ENCODE results near the gene PFN3.

Gene PFN3

DNA sequence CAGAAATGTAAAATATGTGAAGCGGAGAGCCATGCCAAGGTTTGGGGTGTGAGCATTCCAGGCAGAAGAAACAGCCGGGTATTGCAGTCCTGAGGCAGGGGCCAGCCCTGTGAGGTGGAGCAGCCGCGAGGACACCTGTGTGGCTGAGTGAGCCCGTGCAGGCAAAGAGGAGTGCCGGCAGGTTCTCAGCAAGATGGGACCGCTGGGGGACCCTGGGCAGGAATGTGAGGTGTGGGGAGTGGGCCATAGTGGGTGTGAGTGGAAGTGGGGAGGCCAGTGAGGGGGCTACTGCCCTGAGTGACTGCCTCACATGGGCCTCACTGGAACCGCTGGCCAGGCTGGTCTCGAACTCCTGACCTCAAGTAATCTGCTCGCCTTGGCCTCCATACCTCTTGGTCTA is 38.0 kb upstream of the PFN3 start:
- no peak for DNase-seq (ENCODE audit: low spot score)

DNA sequence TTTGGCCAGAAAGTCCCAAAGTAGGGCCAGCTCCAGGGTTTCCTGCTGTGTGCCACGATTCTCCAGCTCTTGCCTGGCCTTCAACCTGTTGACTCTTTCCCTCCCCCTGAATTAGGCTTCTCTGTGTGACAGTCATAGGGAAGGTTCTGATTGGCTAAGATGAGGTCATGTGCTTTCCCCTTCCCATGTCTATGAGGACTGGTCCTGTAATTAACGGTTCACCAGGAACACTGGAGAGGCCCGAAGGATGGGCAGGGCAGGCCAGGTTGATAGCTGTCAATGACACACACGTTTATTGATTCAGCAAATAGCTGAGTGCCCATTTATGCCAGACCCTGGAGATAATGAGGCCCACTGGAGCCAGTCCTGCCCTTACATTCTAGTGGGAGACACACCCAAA is 37.2 kb upstream of the PFN3 start:
- no peak for DNase-seq (ENCODE audit: low spot score)

DNA sequence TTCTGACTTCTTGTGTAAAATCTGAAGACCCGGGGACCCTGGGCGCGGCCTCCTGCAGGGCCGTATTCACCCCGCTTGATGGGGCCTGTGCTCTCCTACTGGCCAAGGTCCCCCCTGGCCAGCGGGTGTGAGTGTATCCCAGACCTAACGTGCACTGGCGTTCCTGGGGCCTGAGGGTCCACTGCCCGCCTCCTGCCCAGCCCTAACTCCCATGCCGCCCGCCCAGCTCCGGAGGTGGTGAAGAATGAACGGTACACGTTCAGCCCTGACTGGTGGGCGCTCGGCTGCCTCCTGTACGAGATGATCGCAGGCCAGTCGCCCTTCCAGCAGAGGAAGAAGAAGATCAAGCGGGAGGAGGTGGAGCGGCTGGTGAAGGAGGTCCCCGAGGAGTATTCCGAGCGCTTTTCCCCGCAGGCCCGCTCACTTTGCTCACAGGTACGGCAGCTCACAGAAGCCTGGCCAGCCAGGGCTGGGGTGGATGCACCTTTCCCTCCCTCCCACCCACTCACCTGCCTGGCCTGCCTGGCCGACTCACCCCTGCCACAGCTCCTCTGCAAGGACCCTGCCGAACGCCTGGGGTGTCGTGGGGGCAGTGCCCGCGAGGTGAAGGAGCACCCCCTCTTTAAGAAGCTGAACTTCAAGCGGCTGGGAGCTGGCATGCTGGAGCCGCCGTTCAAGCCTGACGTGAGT is 35.5 kb upstream of the PFN3 start:
- no peak for DNase-seq (ENCODE audit: low spot score)

DNA sequence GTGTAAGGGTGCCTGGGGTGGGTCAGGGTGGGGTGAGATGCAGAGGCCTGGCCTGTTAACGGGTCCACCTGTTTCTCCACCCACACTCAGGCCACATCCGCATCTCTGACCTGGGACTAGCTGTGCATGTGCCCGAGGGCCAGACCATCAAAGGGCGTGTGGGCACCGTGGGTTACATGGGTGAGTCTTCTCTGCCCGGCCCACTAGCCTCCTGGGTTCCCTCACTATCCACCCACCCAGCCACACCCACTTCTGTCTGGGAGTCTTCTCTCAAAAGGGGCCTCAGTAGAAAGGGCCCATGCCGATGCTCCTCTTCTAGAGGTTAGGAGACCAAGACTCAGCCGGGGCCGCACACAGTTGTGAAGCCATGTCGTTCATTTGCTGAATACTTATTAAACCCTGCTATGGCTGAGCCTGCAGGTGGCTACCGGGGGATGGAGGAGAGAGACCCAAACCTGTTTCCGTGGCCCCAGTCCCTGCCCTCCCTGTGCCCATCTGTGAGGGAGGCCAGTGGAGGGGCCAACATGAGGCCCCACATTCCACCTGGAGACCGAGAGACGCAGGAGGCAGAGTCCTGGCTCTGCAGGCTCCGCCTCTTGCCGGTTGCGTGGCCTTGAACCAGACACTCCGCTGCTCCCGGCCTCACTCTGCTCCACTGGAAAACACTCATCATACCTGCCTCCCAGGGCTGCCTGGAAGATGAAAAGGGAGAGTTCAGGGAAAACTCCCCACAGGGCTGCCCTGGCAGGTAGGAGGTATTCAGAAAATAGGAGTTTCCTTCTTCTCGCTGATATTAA is 34.7 kb upstream of the PFN3 start:
- DNase-seq (ENCODE audit: low spot score) = no peak

DNA sequence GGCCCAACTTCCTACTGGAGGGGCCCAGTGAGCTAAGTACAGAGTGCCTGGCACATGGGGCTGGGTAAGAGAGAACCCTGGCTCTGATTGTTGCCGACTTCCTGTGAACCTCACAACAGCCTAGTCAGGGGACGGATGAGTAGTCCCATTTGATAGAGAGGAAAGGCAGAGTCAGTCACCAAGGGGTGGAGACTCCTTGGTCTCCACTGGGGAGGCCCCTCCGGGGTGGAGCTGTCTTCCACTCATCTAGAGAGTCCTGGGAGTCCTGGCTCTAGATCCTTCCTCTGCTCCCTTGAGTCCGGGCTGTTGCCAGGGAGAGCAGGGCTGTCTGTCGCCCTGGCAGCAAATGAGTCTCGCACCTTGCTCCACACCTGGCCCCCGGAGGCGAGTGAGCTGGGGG is 34.0 kb upstream of the PFN3 start:
- DNase-seq (ENCODE audit: low spot score) = no peak

DNA sequence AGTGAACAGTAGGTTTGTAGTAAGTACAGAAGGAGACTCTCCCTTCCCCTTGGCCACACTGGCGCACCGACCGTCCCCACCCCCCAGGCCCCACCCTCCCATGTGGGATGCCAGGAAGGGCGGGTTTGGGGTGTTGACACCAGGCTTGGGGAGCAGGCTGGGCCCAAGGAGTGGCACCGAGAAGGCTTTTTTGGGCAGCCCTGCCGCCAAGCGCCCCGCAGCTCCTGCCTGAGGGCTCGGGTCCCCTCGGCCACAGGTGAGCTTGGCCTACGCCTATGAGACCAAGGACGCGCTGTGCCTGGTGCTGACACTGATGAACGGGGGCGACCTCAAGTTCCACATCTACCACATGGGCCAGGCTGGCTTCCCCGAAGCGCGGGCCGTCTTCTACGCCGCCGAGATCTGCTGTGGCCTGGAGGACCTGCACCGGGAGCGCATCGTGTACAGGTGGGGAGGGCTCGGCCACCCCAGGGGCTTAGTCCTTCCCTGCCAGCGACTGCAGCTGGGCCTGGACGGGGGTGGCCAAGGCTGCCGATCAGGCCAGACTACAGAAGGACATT is 33.3 kb upstream of the PFN3 start:
- DNase-seq (ENCODE audit: low spot score) = no peak

DNA sequence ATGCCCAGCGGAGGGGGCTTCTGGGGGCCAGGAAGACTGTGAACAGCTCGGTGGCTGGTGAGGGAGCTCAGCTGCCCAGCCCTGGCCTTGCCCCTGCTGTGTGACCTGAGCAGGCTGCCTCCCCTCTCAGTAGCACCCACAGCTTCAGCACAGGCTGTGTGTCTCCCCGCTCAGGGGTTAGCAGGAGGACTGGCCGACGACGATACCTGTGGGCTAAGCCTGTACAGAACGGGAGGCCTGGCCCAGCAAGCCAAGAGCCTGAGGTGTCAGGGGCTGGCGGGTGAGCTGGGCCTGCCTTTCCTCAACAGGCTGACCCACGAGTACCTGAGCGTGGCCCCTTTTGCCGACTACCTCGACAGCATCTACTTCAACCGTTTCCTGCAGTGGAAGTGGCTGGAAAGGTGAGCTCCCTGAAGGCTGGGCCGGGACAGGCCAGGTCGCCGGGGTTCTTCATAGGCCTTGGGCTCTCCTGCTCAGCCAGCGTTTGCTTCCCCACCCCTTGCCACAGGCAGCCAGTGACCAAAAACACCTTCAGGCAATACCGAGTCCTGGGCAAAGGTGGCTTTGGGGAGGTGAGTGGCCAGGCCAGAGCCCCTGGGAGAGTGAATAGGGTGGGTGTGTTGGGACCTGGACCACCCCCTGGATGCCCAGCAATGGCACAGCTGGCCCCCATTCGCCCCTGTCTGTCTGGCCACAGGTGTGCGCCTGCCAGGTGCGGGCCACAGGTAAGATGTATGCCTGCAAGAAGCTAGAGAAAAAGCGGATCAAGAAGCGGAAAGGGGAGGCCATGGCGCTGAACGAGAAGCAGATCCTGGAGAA is 32.6 kb upstream of the PFN3 start:
- no peak for DNase-seq (ENCODE audit: low spot score)

DNA sequence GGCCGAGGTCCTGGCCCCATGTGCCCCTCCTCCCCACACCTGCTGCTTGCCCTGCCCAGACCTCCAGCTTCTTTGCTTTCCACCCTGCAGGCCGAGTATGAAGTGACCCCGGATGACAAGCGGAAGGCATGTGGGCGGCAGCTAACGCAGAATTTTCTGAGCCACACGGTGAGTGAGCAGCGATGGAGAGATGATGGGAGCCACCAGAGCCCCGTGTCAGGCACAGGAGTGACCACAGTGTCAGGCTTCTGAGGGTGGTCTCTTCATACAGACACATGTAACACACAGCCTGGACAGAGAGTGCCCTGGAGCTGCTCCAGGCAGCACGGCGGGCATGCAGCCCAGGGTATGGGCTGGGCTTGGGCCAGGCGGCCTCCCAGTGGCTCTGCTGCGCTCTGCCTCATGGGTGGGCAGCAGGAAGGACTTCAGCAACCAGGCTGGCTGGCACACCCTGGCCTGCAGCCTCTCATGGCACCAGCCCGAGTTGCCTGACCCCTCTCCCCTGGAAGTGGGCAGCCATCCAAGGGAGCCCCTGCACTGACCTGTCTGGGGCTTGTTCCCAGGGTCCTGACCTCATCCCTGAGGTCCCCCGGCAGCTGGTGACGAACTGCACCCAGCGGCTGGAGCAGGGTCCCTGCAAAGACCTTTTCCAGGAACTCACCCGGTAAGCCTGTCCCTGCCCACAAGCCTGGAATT is 31.8 kb upstream of the PFN3 start:
- no peak for DNase-seq (ENCODE audit: low spot score)

DNA sequence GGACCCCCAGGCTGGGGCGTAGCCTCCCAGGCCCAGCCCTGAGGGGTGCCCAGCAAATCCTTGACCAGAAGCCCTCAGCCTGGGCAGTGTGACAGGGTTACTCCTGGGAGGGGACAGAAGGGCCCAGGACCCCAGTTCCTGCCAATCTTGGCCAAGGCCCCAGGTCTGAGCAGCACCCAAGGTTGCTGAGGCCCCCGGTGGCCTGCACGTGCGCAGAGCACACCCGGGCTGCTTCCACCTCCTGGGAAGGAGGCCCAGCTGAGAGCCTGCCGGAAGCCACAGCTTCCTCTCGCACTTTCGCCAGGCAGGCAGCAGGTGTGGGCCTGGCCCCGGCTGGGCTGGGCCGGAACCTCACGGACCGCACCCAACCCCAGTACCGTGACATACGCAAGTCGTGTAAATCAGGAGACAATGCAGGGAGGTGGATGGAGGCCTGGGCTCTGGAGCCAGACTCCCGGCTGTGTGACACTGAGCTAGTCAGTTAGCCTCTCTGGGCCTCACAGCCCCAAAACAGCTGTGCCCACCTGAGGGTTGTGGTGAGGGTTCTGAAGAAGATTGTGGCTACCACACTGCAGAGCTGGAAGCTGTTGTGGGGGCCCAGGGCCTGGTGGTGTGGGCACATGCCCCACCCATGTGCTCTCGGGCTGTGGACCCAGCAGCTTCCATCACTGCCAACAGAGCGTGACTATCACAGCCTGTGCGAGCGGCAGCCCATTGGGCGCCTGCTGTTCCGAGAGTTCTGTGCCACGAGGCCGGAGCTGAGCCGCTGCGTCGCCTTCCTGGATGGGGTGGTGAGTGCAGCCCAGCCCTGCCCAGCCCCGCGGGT is 31.1 kb upstream of the PFN3 start:
- no peak for DNase-seq (ENCODE audit: low spot score)

DNA sequence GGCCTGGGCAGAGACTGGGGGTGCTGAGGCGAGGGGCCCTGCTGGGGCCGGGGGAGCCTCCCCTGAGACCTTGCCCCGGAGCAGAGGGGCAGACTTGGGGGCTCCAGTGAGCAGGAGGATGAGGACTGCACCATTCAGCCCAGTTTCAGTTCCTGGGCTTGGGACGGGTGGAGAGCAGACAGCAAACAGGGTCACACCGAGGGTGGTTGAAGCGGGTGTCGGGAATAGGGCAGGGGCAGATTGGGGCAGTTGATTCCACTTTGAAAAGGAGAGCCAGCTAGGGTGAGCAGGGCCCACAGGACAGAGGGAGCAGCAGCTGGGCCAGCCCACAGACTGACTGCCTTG is 30.5 kb upstream of the PFN3 start:
- DNase-seq (ENCODE audit: low spot score) = no peak

DNA sequence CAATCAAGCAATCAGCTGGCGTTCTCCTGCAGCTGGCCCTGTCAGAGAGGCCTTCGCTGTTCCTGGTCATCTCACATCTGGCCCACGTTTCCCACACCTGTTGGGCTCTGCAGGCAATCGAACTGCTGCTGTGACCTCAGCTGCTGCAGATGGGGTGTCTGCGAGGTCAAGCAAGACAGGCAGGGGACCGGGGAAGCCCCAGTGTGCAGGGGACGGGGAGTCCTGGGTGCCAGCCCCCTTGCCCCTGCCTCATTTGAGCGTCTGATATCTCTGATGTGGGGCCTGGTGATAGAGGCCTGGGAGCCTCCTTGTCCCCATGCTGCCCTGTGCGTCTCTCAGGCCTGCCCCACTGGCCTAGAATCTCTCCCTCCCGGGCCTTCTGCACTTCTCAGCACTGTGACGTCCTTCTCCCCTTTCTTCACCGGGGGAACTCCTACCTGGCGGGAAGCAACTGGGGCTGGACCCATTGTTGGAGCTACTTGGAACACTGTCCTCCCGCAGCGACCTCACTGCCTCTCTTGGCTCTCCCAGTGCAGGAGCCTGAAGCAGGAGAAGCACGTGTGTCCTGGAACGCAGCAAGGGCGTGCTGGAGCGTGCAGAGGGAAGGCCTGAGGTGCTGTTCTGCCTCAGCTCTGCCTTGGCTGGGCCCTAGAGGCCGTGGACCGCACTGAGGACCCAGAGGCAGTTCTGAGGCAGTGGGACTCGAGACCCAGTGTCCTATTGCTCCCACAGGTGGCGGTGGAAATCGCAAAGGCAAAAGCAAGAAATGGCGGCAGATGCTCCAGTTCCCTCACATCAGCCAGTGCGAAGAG is 29.9 kb upstream of the PFN3 start:
- no peak for DNase-seq (ENCODE audit: low spot score)

DNA sequence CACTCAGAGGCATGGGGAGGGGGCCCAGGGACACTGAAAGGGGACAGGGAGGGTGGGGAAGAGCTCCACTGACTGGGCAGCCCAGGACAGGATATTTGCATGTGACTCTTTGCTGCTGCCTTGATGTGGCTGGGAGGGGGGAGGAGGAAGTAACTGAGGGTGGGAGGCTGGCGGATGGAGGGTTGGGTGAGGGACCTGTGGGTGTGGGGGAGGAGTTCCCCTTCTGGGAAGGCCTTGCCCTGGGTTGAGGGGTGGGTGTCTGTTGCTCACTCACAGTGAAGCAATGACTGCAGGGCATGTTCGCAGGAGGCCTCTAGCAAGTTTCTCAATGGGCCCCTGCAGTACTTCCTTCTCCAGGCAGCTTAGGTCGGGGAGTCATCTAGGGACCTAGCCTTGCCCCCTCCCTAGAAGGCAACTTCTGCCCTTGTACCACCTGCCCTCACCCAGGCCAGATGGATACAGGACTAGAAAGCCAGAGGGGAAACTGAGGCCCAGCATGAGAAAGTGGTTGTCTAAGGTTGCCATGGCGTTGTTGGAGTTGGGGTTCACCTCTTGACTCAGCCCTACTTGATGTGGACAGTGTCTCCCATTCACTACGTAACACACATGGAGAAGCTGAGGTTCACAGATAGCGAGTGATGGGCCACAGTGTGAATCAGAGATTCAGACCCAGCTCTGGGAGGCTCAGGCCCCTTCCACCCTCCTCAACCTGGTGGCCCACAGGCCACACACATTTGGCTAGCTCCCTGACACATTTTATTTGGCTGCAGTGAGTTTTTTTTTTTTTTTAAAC is 29.0 kb upstream of the PFN3 start:
- no peak for DNase-seq (ENCODE audit: low spot score)

DNA sequence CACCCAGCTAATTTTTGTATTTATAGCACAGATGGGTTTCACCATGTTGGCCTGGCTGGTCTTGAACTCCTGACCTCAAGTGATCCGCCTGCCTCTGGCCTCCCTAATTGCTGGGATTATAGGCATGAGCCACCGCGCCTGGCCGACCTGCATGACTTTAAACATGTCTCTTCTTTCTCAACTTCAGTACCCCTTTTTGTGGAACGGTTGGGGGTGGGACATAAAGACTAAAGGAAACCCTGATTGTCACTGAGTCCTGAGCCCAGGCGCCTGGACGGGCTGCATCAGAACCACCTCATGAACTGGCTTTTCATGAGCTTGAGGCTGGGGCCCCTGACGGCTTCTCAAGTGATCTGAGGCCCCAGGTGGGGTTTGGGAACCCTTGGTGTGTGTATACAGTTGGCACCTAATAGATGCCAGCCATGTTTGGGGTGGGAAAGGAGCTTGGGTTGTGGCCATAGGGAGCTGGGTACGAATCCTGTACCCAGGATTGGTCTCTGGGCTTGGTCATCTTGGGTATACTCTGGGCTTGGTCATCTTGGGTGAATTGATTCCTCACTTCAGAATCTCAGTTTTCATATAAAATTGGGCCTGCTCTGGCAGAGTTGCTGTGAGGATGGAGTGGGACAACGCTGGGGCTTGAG is 28.2 kb upstream of the PFN3 start:
- no peak for DNase-seq (ENCODE audit: low spot score)

DNA sequence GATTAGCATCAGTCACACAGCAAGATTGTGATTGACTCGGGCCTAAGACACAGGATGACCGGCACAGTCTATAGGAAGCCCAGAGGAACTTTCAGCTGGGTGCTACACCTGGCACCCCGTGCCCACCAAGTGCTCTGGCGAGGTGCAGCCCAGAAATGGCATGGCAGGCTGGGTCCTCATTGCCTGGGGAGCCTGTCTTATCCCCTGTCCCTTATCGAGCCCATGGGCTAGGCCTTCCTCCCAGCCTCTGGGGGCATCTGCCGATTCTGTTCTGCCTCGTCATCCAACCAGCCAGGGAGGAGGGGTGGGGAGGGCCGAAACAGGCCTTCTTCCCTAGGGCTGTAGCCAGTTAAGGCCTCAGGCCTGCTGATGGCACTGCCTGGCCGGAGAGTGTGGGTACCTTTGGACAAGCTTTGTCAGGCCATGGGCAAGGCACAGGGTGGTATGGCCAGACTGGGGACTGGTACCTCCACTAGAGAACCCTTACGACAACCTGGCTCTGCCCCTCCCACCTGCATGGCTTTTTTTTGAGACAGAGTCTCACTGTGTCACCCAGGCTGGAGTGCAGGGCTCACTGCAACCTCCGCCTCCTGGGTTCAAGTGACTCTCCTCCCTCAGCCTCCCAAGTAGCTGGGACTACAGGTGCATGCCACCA is 27.6 kb upstream of the PFN3 start:
- no peak for DNase-seq (ENCODE audit: low spot score)

DNA sequence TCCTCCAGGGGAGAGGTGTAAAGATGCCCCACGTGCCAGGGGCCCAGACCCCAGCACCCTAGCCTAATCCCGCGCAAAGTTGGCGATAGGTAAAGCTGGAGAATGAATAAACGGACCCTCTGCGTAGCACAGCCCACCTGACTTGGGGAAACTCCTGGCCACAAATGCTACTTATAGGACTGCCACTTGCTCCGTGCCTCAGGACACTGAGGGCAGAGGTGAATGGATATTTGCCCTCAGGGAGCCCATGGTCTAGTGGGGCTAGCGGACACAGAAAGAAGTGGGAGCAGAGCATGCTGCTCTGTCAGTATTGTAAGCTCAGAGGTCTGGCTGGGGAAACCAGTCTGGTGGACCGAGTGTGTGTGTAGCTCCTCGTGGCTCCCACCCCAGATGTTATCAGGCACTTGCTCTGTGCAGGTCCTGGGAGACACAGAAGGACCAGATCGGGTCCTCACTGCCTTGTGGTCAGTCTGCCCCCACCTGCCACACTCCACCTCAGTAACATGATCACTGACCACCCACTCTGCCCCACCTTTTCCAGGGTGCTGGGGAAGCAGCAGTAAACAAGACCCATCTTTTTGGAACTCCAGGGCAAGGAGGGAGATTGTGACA is 26.9 kb upstream of the PFN3 start:
- DNase-seq (ENCODE audit: low spot score) = no peak

DNA sequence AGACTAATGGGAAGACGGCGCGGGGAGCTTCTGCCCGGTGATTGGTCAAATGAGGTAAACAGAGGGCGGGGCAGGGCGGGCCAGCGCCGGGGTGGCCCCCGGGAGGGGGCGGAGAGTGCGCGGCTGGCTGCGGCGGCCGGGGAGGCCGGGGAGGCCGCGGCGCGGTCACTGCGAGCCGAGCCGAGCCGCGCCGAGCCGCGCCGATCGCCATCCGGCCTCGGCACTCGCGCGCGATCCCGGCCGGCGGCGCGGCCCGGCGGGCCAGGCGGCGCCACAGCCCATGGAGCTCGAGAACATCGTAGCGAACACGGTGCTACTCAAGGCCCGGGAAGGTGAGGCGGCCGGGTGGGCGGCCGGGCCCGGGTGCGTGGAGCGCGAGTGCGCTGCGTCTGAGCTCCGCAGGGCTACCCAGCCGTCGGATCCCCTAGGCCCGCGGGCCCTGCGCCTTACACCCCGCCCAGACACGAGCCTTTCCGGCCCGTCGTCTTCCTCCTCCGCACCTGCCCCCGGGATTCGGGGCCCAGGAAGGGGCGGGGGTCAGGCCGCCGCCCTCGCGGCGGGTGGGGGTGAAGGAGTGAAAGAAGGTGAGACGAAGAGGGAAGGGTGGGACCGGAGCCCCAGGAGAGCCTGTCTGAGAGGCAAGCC is 26.2 kb upstream of the PFN3 start, which contains the start of gene GRK6:
TSS of gene GRK6 (plus strand) at position 111 of the 645 bp plus-strand sequence. CDS start at position 281, 170 bp downstream.
- DNase-seq (ENCODE audit: low spot score) = peak; percentile 34

Data from AG08395 (cell line).